Measurements from ENCODE around the gene NANOG.
"Not testable (repeated sequence)": the region's sequence is repeated elsewhere in the genome, so short reads cannot be mapped to it uniquely, and the experiment has no call there.

The NANOG gene

DNA sequence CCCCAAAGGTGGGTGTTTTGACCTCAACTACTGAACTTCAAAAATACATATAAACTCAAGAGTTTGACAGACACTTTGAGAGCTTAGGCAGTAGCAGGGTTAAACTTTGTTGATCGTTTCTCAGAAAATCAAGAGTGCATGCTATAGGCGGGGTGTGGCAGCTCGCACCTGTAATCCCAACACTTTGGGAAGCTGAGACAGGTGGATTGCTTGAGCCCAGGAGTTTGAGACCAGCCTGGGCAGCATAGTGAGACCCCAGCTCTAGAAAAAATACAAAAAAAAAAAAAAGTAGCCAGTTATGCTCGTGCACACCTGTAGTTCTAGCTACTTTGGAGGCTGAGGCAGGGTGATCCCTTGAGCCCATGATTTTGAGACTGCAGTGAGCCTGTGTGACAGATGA is 12.3 kb downstream of the NANOG start:
- no peak for DNase-seq (ENCODE audit: low spot score)

DNA sequence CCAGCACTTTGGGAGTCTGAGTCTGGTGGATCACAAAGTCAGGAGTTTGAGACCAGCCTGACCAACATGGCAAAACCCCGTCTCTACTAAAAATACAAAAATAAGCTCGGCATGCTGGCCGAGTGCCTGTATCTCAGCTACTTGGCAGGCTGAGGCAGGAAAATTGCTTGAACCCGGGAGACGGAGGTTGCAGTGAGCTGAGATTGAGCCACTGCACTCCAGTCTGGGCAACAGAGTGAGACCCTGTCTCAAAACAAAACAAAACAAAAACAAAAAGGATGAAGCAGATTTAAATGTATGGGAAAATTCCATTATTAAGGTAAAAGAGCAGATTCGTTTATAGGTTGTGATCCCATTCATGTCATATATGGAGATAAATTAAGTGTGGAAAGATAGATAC is 17.1 kb downstream of the NANOG start:
- not testable (repeated sequence) for DNase-seq (ENCODE audit: low spot score)

DNA sequence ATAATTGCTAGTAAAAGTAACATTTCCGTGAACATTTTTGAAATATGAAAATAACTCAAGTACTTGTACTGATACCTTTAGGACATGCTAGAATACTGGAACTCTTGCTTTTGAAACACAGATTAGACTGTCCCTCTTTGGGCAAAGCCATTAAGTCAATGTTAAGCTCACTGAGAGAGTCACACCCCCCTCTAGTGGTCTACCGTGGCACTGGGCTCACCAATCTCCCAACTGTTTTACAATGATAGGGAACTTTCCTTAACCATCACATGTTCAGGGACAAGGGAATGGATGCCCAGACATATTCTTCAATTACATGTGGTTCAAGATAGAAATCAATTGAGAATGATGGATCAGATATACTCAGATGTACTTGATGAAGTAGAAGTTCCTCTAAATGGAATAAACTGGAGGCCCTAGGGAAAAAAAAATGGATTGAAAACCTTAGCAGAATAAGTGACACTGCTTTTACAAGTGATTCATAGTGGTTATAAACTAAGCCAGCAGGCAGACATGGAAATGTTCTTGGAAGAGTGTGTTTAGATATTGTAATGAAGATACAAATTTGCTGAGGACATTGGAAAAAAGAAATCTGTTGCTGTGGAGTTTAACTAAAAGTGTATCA is 17.8 kb downstream of the NANOG start:
- peak; percentile 74 for DNase-seq (ENCODE audit: low spot score)

DNA sequence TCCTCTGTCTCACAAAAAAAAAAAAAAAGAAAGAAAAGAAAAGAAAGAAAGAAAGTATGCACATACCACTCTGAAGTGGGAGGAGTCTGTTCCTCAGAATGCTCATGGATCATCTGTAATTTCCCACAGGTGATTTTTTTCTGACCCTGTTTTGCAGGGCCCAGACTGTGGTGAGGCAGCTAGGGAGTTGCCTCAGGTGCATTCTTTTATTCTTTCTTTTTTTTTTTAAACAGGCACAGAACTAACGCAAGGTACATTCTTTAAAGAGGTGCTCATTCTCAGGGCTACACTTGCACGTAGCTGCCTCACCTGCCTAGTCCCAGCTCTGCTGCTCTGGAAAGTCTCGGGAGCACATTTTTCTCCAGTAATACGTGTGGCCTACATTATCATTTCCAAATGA is 36.6 kb downstream of the NANOG start:
- DNase-seq (ENCODE audit: low spot score) = peak; percentile 49

DNA sequence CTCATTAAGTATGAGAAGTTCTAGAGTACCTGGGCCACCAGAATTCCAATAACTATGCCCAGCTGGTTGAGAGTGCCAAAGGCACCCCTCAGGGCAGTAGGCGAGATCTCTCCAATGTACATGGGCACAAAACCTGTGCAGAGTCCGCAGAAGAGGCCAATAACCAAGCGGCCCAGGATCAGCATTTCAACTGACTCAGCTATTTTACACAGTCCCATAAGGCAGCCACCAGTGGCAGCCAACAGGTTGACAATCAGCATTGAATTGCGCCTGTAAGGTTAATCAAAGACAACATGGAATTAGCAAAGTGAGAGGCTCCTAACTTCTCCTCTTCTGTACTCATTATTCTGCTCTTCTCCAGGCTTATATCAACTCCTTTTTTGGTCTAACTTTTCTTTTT is 40.5 kb downstream of the NANOG start:
- DNase-seq (ENCODE audit: low spot score) = not testable (repeated sequence)

DNA sequence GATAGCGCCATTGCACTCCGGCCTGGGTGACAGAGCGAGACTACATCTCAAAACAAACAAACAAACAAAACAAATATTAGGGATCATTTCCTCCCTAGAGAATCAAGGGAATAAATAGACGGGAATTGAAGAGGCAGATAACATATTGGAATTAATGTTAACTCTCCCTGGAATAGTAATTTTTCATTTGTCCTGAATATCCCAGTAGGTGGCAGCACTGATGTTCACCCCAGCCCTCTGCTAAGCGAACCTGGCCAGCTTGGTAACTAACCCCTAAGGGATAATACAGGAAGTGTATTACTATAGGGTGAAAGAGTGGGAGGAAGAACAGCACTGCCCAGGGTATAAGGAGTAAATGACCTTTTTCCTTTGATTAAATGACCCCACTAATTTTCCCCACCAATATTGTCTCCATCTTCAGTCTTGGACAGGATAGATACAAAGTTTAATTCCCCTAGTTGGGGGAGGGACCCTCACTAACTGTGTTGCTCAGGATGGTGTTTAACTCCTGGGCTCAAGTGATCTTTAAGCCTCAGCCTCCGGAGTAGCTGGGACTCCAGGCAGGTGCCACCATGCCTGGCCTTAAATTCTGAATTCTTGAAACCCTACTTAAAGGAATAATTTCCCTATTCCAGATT is 43.0 kb downstream of the NANOG start:
- DNase-seq (ENCODE audit: low spot score) = peak; percentile 60

DNA sequence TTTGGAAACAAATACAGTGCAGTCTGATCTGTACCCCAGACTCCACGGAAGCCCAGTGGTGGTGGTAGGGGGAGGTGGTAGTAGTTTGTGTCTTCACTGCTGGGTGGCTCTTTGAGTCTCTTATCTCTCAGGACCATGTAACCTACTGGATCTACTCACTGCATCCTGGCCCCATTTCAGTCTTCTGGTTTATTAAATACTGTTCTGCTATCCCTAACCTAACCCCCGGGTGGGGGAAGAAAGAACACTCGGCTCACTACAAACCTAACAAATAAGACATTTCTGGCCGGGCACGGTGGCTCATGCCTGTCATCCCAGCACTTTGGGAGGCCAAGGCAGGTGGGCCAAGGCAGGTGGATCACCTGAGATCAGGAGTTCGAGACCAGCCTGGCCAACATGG is 44.0 kb downstream of the NANOG start:
- DNase-seq (ENCODE audit: low spot score) = not testable (repeated sequence)

DNA sequence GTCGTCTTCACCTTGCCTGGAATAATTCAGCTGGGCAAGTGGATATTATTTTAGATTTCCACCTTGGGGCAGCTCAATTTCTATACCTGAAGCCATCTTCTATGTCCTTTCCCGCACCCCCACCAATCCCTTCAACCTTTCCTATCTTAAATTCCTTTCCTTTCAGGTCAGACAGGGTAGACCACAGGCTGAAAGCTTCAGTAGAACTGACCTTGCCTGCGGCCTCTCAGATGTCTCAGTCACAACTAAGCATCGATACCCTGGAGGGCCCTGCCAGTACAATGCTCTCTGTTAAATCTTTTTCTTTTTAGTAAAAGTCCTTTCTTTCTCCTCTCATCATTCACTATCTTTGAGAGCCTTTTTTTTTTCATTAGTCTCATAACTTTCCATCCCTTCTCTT is 44.6 kb downstream of the NANOG start:
- no peak for DNase-seq (ENCODE audit: low spot score)

DNA sequence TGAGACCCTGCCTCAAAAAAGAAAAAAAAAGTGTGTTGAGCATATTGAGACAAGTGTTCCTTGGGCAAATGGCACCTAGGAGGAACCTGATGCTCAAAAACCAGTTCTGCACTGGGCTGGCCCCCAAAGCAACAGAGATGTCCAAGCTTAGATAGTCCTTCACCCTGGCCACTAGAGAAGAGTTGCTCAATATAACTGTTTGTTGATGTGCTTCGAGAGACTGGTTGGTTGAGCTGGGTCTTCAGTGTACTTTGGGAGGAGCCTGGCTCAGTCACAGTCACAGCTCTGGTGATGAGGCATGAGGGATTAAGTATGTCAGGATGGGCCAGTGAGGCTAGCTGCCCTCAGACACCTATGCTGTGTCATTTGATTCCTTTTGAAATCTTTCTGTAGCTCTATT is 45.5 kb downstream of the NANOG start:
- DNase-seq (ENCODE audit: low spot score) = no peak

DNA sequence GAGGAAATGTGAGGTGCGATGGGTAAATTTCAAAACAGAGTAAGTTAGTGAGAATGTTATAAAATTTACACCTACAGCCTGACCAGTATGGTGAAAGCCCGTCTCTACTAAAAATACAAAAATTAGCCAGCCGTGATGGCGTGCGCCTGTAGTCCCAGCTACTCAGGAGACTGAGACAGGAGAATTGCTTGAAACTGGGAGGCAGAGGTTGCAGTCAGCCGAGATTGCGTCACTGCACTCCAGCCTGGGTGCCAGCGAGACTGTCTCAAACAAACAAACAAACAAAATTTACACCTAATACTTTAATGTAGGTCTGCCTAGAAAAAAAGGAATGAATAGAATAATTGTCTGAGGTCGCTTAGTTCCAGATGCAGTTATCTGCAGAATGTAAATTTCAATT is 45.9 kb downstream of the NANOG start:
- DNase-seq (ENCODE audit: low spot score) = no peak

DNA sequence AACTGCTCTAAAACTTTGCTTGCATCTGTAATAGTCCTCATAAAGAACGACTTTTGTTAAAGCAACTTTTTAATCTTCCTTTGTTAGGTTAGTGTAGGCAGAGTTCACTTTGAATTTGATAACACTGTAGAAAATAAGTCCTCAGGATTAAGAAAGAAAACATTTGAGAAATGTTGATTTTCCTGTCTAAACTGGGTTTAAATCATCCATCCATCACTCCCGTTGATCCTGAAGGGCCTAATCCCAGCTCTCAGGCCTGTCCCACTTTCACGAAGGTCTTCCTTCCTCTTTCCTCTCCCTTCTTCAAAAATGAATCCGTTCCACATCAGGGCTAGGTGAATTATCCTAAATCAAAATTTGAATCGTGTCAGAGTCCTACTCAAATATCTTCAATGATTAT is 46.6 kb downstream of the NANOG start:
- no peak for DNase-seq (ENCODE audit: low spot score)

DNA sequence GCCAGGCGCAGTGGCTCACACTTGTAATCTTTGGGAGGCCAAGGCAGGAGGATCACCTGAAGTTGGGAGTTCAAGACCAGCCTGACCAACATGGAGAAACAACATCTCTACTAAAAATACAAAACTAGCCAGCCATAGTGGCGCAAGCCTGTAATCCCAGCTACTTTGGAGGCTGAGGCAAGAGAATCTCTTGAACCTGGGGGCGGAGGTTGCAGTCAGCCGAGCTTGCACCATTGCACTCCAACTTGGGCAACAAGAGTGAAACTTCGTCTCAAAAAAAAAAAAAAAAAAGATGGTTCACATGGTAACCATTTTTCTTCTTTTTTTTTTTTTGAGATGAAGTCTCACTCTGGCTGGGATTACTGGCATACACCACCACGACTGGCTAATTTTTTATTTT is 48.2 kb downstream of the NANOG start:
- DNase-seq (ENCODE audit: low spot score) = no peak

DNA sequence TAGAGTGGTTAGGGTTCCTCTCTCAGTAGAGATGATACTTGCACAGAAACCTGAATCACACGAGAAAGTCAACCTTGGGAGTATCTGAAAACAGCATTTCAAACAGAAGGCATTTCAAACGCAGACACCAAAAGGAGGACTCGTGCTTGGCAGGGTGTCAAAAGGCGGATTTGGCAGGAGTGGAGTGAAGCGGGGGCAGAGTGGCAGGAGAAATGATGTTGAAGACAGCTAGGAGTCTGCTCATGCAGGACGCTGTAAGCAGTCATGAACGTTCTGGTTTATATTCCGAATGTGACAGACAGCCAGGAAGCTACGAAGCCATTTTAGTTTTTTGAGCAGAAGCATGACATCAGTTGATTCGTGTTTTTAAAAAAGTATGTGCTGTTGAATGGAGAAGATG is 50.0 kb downstream of the NANOG start:
- DNase-seq (ENCODE audit: low spot score) = not testable (repeated sequence)

DNA sequence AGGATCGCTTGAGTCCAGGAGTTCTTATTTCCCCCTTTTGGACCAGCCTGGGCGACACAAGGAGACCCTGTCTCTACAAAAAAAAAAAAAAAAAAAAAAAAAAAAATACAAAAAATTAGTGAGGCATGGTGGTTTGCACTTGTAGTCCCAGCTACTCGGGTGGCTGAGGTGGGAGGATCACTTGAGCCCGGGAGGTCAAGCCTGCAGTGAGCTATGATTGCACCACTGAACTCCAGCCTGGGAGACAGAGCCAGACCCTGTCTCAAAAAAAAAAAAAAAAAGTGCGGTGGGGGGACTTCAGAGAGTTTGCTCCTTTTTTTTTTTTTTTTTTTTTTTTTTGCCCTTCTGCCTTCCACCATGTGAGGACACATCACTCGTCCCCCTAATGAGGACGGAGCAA is 50.6 kb downstream of the NANOG start:
- not testable (repeated sequence) for DNase-seq (ENCODE audit: low spot score)

DNA sequence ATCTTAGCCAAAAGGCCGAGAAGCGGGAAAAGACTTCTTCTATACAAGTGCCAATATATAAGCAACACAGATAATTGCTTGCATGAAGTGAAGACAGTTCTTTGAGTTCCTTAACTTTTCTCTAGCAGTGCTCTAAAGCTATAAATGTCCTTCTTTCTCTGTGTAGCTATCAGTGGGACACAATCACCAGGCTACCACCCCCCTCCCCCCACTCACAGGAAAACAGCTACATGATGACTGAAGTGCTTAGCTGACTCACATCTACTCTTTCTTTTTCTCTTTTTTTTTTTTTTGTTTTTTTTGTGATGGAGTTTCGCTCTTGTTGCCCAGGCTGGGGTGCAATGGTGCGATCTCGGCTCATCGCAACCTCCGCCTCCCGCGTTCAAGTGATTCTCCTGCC is 53.2 kb downstream of the NANOG start:
- not testable (repeated sequence) for DNase-seq (ENCODE audit: low spot score)

DNA sequence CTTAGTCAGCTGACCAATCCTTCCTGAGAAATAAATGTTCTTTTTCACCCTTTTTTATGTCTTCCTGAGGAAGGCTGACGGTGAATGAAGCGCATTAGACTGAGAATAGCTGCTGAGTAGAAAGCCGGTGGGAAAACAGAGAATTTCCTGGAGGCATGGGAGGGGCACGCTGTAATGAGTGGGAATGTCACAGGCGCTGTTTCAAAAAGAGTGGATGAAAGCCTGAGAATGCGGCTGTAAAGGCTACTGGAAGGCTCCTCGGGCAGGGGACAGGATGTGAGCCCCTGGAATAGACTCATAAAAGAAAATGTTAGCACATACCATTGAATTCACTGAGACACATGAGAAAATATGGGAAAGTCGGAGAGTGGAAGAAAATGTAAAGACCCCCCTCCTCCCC is 53.9 kb downstream of the NANOG start:
- DNase-seq (ENCODE audit: low spot score) = not testable (repeated sequence)

DNA sequence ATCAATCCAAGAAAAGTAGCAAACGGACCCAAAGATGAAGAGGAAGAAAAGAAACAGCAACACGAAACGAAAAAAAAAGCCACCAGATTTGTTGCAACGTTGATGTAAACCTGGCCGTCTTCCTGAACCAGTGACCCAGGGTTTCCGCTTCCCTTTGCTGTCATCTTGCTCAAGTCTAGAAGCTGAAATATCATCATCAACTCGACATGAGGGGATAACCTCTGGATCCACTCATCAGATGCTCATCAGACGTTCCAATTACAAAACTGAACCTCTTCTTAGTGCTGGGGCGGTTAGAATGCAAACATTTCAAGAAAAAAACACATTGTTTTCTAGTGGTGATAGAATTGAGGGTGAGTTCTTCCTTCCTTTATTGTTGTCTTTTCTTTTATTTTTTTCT is 54.4 kb downstream of the NANOG start:
- DNase-seq (ENCODE audit: low spot score) = not testable (repeated sequence)

DNA sequence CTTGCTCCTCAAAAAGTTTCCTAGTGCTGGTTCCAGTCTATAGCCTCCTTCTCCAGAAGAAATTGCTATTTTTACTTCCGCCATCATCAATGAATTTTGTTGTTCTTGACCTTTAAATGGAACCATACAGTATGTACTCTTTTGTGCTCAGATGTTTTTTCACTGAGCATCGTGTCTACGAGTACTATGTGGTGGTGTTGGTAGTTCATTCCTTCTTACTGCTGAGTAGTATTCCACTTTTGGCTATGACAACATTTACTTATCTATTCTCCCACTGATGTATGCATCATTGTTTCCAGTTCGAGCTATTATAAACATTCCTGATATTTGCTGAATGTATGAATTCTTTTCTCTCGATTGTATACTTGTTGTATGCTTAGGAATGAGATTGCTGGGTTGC is 54.9 kb downstream of the NANOG start:
- no peak for DNase-seq (ENCODE audit: low spot score)

DNA sequence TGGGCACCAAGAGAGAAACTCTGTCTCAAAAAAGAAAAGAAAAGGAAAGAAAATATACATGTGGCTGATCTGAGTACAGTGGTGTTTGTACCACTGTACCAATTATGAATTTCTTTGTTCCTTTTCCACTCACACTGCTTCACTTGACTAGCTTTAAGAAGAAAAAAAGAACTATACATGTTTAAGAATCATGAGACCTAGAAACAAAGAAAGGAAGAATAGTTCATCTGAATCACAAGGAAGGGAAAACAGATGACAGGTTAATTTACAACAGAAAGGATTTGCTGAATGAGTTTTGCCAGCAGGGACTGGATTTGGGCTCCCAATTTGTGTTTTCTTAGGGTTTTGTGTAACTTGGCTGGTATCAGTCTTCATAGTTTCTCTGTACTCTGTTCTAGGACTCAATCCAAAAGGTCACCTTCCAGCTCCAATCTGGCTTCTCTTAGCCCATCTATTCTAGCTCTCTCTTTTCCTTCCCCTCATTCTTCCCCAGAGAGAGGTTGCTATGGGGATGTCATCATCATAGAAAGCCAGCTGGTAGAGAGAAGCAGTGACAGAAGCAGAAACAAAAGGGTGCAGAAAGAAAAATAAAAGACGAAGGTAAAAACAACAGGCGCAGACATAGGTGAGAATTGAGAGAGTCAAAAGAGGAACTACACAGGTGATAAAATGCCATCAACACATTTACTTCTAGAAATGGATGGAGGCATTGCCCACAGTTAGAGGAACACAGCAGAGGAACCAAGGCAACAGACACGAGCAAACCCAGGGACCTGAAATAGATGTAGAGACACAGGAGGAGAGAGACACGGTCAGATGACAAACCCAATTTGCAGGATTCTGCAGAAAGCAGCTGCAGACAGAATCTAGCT is 58.3 kb downstream of the NANOG start:
- DNase-seq (ENCODE audit: low spot score) = not testable (repeated sequence)

DNA sequence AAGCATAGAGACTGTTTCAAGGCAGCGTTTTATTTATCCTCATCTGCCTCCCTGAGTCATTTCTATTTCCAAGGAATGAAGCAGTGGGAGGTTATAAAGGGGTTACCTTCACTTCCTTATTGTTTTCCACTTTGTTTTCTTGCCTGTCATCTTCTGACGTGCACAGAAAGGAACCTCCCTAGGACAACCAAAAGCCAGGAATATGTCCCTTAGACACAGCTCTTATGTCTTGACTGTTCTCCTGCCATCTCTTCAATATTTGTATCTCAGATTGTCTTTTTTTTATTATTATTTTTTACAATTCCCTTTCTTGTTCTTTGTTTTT is 58.9 kb downstream of the NANOG start:
- DNase-seq (ENCODE audit: low spot score) = not testable (repeated sequence)

All from LoVo (cell line).